GM18868 (cell line): ENCODE results near the gene ALK.

Source experiments
- ATAC-seq: cut with Tn5 transposase; IDR thresholded peaks from one replicate; pipeline ENCODE4 v1.9.1; 2021; ENCODE audit warnings: mild to moderate bottlenecking, moderate library complexity; ENCODE audit not compliant: unreplicated experiment

Gene ALK

DNA sequence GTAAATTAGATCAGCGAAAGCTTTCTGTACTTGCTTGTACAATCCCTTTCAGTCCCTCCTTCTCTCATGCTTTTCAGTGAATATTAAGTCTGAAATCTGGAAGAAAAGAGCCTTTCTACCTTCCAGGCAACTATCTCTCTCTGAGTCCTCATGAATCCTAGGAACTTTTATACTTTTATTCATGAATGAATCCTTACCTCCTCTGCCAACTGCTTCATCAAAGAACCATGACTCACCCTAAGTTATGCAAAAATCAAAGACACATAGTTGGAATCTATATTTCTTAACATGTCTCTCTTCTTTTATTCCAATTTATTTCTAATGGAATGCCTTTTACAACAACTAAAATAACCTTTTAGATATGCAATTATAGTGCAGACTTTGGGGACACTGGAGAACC, 412.0 kb downstream of the ALK start:
- no peak for ATAC-seq

DNA sequence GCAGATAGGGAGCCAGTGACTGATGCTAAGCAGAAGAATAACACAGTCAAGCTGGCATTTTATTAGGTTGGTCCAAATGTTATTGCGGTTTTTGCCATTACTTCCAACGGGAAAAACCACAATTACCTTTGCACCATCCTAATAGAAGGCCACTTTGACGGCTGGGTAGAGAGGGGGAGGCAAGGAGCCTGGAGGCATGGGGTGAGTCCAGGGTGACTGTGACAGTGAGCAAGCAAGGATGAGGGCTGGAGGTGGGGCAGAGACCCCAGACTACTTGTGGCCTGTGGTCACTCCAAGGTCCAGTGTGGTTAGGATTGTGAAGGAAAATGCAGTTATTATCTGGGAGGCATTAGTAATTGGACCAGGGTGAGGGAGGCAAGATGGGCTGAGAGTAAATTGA, 416.6 kb downstream of the ALK start:
- no peak for ATAC-seq

DNA sequence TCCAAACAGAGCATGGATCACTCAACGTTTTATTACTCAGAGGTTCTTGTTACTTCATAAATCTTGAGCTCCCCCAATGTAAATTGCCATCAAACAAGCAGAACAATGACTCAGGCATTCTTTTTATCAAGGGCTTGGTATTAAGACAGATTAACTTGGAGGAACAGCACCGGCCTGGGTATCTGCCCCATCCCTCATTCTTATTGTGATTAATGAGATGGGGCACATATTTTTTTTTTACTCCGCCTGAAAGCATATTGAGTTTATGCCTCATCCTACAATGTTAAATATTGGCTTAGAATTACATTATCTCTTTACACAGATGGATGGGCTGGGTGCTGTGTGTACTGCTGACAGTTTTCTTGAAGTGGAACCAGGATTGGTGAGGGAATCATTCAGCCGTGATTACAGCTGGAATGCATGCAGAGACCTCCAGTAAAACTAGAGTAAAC, 418.9 kb downstream of the ALK start:
- ATAC-seq, result no peak

DNA sequence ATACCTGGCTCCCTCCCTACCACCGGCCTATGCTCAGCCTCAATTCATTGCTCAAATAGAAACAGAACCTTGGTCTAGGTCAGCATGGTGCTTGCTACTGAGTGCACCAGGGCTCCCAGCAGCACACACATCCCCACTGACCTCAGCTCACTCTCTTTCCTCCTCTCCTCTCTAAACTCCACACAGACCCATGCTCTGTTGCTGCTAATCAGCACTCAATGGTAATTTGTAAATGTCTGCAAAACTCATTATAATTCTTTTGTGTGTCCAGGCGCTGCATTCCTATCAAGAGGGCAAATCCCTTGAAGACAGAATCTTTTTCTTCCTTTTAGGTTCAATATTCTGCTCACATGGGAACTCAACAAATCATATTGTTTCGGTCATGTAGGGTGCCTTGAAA, 424.0 kb downstream of the ALK start:
- ATAC-seq, result no peak

DNA sequence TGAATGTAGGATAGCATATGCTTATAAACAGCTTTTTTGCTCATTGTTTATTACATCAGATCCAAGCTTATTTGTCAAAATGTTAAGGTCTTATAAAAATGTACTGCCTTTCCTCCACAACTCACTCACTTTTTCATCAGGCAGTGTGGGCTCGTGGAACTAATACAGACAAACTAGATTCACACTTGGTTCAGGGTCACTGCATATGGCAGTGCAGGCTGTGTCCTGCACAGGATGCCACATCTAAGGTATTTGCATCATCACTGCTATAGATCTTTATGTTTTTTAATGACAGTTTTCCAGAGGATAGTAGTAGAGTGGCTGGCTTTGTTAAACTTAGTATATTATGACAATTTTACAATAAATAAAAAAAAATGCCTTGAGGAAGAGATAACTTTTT, 425.2 kb downstream of the ALK start:
- no peak for ATAC-seq

DNA sequence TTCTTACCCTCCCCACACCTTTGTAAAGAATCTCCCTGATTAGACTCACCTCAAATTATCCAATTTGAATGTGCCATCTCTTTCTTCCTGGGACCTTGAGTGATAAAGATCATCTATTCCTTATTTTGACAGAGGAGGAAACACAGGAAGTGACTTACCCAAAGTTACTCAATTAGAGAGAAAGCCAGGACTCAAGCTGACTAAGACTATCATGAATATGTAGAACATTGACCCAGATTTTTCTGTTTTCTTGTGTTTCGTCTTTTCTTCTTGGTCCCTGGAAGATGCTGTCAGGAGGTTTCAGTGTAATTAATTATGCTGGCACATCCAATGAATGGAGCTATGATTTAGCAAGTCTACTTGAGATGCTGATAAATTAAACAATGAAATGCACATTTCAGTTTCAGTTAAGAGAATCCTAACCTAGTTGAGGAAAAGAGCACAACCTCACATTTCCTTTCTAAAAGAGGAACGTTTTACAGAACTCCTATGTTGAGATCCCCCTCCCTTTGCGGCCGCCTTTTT, 425.8 kb downstream of the ALK start:
- ATAC-seq, result no peak

DNA sequence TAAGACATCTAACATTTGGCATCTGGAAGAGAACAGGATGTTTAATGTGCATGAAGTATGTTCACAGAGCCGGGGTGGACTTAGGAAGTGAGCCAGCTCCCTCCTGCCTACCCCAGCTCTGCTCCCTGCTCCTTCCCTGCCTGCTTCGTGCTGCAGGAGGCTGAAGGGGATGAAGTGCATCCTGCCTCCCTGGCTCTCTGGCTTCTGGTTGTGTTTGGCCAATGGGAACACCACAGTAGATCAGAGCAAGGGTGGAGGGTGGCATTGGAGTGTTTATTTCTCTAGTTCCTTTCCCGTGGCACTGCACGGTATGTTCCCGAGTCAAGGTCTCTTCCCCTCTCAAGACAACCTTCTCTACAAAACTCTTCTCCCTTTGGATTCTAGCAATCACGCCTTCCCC, 426.3 kb downstream of the ALK start:
- no peak for ATAC-seq

DNA sequence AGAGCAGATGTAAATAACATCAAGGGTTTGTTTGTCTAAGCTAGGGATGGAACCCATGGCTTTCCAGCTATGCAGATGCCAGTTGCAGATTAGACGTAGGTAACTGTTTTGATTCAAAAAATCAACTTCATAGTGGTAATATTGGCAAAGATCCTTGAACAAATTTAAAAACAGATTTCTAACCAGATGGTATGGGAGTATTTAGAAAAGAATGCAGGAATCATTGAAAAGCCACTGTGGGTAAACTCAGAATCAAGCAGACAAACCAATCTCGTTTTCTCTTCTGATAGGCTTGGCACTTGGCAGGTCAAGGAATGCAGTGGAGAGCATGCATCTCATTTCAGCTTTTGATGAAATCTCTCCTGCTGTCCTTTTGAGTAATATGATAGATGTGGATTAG, 428.7 kb downstream of the ALK start:
- ATAC-seq, result no peak

DNA sequence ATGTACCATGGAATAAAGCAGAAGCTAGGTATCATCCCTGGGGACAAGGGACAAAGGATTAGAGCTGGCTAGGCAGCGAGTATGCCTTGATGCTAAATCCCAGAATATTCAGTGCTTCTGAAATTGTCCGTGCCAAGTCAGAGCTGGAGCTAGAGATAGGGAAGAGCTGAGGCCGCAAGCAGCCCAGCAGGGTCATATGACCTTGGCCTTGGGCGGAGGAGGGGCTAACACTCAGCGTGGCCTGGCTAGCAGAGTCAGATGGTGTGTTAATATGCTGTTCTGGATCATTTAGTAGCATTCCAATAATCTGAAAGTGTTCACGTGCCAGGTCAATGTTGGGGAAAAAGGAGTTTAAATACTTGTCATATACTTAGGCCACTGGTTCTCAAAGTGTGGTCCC, 431.3 kb downstream of the ALK start:
- no peak for ATAC-seq

DNA sequence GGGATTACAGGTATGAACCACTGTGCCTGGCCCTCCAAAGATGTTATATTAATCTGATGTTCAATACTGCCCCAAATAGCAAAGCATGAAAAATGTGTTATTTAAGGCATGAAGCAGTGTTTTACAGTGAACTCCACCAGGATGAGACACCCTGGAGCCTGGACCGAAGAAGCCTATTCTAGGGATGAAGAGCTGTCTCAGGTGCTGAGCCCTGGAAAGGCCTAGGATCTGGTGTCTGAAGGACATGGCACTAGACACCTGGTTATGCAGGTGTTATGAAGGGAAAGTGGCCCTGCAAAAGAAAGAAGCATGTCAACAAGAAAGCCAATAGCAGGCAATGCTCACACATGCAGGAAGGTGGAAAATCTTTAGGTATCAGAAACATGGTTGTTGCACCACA, 431.8 kb downstream of the ALK start:
- no peak for ATAC-seq

DNA sequence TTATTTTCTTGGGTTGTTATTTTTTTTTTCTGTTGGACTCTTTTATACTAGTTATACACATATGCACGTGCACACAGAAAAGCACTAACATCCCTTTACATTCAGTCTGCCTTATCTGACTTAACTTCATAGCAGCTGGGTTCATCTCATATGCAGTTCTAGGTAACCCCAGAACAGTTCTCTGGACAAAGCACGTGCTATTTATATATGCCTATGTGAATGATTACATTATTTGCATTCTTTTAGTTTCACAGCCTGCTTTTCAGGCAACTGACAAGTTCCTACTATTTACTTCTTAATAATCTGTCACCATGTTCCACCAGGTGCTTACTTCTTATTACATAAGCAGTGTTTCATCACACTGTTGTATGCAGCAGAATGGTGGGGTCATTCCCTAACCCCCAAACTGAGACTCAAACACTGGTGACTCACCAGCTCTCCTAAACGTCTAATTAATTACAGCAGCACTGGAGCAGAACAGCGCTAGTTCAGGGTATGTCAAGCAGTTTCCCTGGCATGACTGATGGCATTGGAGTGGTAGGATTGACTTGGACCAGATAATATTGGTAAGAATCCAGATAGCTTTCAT, 433.3 kb downstream of the ALK start:
- ATAC-seq, result no peak

DNA sequence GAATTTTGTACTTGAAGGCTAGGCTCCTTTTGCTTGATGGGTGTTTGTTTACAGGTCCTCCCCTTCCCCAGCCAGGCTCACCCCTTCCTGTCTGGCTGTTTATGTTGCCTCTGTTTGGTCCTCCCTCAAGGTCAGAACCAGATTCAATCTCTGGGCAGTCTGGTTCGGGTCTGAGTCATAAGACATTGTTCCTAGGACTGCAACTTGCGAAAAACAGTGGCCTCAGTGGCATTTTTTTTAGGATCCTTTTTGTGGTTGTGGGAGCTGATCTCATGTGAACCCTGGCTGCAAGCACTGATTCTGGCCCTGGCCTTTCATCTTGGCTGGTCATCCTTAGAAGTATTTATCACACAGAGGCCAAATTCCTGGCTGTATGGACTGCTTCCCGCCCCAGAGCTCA, 435.8 kb downstream of the ALK start:
- no peak for ATAC-seq

DNA sequence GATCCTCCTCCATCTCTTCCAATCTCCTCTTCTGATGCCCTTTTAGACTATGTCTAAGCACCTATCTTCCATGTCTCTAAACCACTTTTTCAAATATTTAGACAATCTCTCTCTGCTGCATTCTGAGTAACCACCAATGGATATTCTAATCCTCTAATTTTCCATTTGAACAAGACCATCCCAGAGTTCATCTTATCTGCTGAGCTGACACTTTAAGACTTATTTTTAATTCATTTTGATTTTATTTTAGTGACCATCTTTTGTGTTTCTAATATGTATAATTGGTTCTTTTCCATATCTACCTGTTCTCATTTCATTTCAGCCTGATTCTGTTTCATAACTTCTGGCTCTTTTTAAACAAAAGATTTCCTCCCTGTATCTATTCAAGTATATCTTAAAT, 436.3 kb downstream of the ALK start:
- ATAC-seq, result no peak

DNA sequence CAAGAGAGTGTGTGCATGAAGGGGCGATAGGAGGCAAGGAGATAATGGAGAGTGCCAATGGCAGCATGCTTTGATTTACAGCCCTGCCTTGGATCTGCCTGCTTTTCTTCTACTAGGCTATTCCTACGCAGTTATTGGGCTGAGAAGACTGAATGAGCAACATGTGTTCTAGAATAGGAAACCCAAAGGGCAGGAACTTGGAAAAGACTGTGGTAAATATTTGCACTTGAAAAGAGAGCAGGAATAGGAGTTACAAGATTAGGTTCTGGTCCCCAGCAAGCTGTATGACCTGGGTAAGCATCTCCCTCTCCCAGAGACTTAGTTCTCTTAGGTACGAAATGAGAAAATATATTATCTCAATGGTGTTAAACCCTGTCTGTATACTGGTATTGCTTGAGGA, 438.5 kb downstream of the ALK start:
- ATAC-seq, result no peak

DNA sequence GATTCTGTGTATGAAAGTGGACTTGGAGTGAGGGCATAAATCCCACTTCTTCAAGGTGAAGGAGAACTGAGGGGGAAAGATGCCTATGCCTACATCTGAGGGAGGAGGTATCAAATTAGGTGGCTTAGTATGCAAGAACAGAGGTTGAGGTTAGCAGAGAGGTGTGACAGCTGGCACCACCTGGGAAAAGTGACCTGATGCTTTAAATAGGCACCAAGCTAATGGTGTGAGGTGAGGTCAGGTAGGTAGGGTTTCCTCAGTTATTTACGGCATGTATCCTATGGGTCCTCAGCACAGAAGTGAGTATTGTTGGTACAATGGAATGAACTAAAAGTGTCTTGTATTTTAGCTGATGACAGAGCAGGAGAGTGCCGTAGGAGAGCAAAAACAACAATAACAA, 439.0 kb downstream of the ALK start:
- ATAC-seq, result no peak

DNA sequence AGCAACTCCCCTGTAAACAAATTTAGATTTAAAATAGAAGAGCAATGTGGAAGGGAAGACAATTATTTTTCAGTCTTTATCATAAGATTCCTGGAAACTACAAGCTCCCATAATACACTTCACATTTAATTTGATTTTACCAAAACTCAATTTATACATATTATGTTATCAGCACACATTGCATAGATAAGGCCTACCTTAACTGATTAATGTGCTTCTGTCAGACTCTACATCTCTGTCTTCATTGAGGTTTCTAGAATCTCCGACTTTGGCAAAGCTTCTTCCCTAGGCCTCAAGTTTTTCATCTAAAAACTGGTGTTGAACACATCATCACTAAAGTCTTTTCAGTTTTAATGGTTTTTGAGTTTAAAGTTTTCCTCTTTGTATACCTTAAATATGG, 440.1 kb downstream of the ALK start:
- ATAC-seq, result no peak

DNA sequence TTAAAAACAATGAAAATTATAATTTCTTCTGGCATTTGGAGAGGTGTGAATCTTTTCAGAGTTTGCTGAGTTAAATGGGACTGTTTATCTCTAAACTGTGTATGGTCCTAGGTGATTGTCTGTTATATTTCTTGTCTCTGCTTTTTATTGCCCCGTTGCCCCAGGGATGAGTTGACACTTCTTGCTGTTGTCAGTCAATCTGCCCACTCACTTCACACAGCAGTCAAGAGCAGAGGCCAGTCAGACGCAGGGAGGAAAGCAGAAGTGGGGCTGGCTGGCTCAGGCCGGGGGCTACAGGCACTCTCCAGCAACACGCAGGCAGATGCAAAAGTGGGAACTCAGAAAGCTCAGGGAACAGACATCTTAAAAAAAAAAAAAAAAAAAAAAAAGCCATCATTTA, 441.0 kb downstream of the ALK start:
- no peak for ATAC-seq

DNA sequence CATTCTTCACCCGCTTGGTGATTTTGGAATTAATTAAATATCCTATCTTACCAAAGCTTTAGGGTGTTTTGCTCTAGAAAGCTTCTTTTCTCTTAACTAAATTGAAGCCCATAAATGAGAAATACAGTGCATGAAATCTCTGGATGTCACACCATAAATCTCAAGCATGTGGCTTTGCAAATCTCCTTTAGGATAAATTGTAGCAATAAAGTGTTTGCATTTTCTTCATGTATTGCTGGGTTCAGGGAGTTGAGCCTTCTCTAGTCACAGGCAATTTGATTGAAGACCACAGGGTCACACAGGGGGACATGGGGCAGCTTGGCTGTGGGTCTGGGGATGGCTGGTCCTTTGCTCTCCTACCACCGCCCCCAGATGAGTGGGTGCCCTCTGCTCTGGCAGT, 442.0 kb downstream of the ALK start:
- ATAC-seq, result no peak

DNA sequence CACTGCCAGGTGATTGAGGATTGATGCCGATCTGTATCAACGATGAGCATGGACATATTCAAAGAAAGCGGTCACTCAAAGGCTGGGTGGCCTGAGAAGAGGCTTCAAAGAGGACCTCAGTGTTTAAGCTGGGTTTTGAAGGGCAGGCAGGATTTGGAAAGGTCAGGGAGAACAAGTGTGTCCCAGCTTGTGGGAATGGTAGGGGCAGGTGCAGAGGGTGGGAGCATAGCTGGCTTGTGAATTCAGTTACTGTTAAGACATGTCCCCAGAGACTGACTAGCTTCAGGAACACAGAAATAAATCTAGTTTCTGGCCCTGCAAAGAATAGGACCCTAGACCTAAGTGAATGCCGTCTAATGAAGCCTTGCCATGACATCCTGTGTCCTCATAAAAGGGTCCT, 442.7 kb downstream of the ALK start:
- ATAC-seq, result no peak

DNA sequence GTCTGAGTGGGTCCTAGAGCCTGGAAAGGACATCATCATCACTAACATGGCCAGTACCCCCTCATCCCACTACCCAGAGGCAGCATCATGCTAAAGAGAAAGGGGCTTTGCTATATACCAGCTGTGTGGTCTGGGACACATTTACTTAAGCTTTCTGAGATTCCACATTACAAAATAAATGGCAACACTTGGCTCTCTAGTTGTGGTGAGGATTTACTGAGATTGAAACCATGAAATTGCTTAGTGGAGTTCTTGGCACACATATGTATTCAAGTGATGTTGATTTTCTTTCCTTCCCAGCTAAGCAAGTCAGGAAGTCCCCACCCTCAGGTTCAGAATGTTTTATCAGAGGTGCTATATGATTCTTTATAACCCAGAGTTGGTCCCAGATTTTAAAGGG, 444.2 kb downstream of the ALK start:
- ATAC-seq, result no peak

DNA sequence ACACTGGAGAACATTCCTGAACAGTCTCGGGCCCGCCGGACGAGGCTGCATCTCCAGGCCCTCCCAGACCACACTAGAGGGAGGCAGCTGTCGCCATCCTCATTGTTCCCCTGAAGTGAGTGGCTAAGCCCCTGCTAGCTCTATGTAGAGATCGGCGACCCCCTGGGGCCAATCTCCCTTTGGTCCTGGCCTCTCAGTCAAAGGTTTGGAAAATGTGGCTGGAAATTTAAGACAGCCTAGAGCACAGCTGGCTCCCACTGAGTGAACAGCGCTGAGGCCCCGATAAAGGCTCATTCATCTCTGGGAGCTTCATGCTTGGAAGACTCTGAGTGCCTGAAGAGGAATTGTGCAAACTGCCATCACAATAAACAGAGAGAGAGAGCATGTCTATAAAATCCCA, 445.9 kb downstream of the ALK start:
- ATAC-seq, result no peak

DNA sequence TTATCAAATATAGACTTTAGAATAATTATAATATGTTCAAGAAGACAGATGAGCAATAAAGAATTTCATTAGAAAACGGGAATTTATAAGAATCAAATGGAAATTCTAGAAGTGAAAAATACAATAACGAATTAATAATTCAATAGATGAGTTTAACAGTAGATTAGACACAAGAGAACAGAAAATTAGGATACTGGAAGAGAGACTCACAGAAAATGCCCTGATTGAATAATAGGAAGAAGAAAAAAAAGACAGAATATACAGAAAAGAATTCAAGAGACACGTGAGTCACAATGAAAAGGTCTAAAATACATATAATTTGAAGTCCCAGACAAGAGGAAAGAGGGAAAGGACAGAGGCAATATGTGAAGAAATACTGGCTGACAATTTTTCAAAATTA, 451.4 kb downstream of the ALK start:
- no peak for ATAC-seq

DNA sequence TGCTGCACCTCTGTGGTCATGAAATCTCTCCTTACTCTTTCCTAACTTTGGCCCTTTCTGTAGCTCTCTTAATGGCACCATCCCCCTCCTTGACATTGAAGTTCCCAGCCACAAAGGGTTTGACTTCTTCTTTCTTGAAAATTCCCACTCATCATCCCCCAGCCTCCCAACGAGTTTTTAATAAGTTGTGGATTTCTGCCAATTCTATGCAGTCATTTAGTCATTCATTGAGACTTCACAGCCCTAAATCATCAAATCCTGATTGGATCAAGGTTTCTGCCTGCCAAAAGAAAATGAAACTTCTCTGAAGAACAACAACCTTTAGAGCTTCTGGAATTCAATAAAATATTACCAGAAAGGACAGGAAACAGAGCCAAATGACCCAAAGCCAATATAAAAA, 451.9 kb downstream of the ALK start:
- no peak for ATAC-seq
